Stimulated activated CD8-positive, alpha-beta memory T cell treated with anti-CD3 and anti-CD28 coated beads, Interleukin-12 subunit alpha, Interleukin-12 subunit beta, amount 100 ng/mL, for 1 hour (primary cell): ENCODE measurements around the gene TEX51.

Experiments
- DNase-seq: peaks from one replicate; pipeline ENCODE4 v3.0.0-alpha.2; 2020; ENCODE audit warnings: low read depth

TEX51 gene

GRCh38 chr2:126898636-126899035 lies at the start of gene TEX51:
Gene TEX51 (plus strand): TSS chr2:126898890. CDS start chr2:126898919, 29 bp downstream.
- no peak for DNase-seq

GRCh38 chr2:126849054-126849453 lies 49.6 kb upstream of the TEX51 start:
- DNase-seq = no peak

- no peak for DNase-seq
These were observed 49.2 kb upstream of the TEX51 start for GRCh38 chr2:126849486-126849885.

- DNase-seq = no peak
These were observed 48.6 kb upstream of the TEX51 start for GRCh38 chr2:126849991-126850535.

- no peak for DNase-seq
These were observed 47.8 kb upstream of the TEX51 start for GRCh38 chr2:126850940-126851339.

GRCh38 chr2:126851756-126852155 lies 46.9 kb upstream of the TEX51 start:
- DNase-seq = no peak

GRCh38 chr2:126852361-126852760 lies 46.3 kb upstream of the TEX51 start:
- no peak for DNase-seq

- DNase-seq = no peak
These were observed 43.1 kb upstream of the TEX51 start for GRCh38 chr2:126855606-126856005.

GRCh38 chr2:126856403-126856802 lies 42.3 kb upstream of the TEX51 start:
- DNase-seq = no peak

GRCh38 chr2:126857502-126857901 lies 41.2 kb upstream of the TEX51 start:
- no peak for DNase-seq

GRCh38 chr2:126858013-126858412 lies 40.7 kb upstream of the TEX51 start:
- DNase-seq = no peak

GRCh38 chr2:126858436-126858835 lies 40.3 kb upstream of the TEX51 start:
- DNase-seq = no peak

GRCh38 chr2:126858991-126859390 lies 39.7 kb upstream of the TEX51 start:
- no peak for DNase-seq

GRCh38 chr2:126859631-126860030 lies 39.1 kb upstream of the TEX51 start:
- no peak for DNase-seq

GRCh38 chr2:126860385-126860784 lies 38.3 kb upstream of the TEX51 start:
- DNase-seq = no peak

GRCh38 chr2:126862730-126863129 lies 36.0 kb upstream of the TEX51 start:
- DNase-seq = no peak

- DNase-seq = no peak
These were observed 35.2 kb upstream of the TEX51 start for GRCh38 chr2:126863336-126864015.

- no peak for DNase-seq
These were observed 33.8 kb upstream of the TEX51 start for GRCh38 chr2:126864861-126865260.

GRCh38 chr2:126866451-126866850 lies 32.2 kb upstream of the TEX51 start:
- no peak for DNase-seq

GRCh38 chr2:126874961-126875360 lies 23.7 kb upstream of the TEX51 start:
- DNase-seq = no peak

GRCh38 chr2:126876631-126877030 lies 22.1 kb upstream of the TEX51 start:
- no peak for DNase-seq

- DNase-seq = no peak
These were observed 21.6 kb upstream of the TEX51 start for GRCh38 chr2:126877041-126877440.

GRCh38 chr2:126877861-126878565 lies 20.7 kb upstream of the TEX51 start:
- DNase-seq = no peak
